Karpas-422 (cell line): ENCODE measurements around the gene TEF. TPM values are rescaled to one million over a fixed set of nuclear protein-coding genes. Genes with fewer than 3 reads are reported as not detected.
"Not testable (repeated sequence)": the region's sequence is repeated elsewhere in the genome, so short reads cannot be mapped to it uniquely, and the experiment has no call there.

Source experiments
- DNase-seq: peaks from one replicate; pipeline ENCODE4 v3.0.0-alpha.2; 2015
- H2AFZ ChIP-seq: fragments of 200-600 bp; sonication (generic); 2 replicates; pipeline ENCODE4 v1.6.1; 2014; ENCODE audit warnings: antibody characterized with exemption, low read length, mixed read lengths
- H3K27ac ChIP-seq: fragments of 200-600 bp; sonication (generic); 2 replicates; pipeline ENCODE4 v1.5.1; 2014; ENCODE audit warnings: mild to moderate bottlenecking, low read length, moderate library complexity
- H3K27me3 ChIP-seq: fragments of 200-600 bp; sonication (generic); 2 replicates; pipeline ENCODE4 v1.6.1; 2014; ENCODE audit warnings: low read length, mixed read lengths
- H3K36me3 ChIP-seq: fragments of 200-600 bp; sonication (generic); 2 replicates; pipeline ENCODE4 v1.6.1; 2014; ENCODE audit warnings: low read length, mixed read lengths; ENCODE audit not compliant: insufficient read depth
- H3K4me1 ChIP-seq: fragments of 200-600 bp; sonication (generic); 2 replicates; pipeline ENCODE4 v1.6.1; 2014; ENCODE audit warnings: mild to moderate bottlenecking, low read length, mixed read lengths
- H3K4me2 ChIP-seq: fragments of 200-600 bp; sonication (generic); 2 replicates; pipeline ENCODE4 v1.6.1; 2014; ENCODE audit warnings: low read length, low read depth, mild to moderate bottlenecking; ENCODE audit not compliant: poor library complexity, severe bottlenecking
- H3K4me3 ChIP-seq: fragments of 200-600 bp; sonication (generic); 2 replicates; pipeline ENCODE4 v1.5.1; 2014; ENCODE audit warnings: mild to moderate bottlenecking, antibody characterized with exemption, low read length, mixed read lengths
- H3K79me2 ChIP-seq: fragments of 200-600 bp; sonication (generic); 2 replicates; pipeline ENCODE4 v1.6.1; 2014; ENCODE audit warnings: mild to moderate bottlenecking, low read length, mixed read lengths
- H3K9ac ChIP-seq: fragments of 200-600 bp; sonication (generic); 2 replicates; pipeline ENCODE4 v1.6.0; 2014; ENCODE audit warnings: low read length
- H3K9me2 ChIP-seq: fragments of 200-600 bp; sonication (generic), shearing (Covaris generic); replicated peaks from 2 replicates; pipeline ENCODE4 v1.6.0; 2014; ENCODE audit warnings: mild to moderate bottlenecking, low read length, moderate library complexity; ENCODE audit not compliant: insufficient read depth
- H3K9me3 ChIP-seq: fragments of 300-700, 200-600 bp; sonication (generic); 2 replicates; pipeline ENCODE4 v1.6.1; 2014; ENCODE audit warnings: low read length, mixed read lengths
- H4K20me1 ChIP-seq: fragments of 200-600 bp; sonication (generic); 2 replicates; pipeline ENCODE4 v1.6.1; 2014; ENCODE audit warnings: mild to moderate bottlenecking, antibody characterized with exemption, low read length, low read depth; ENCODE audit not compliant: insufficient read depth
- total RNA-seq: library from RNA; depleted of rRNA; stranded (reverse); fragments of >200 nt; shearing (Covaris generic); gene quantifications from 2 replicates; pipeline ENCODE4 v1.2.3, GENCODE V29; 2014; ENCODE audit warnings: low replicate concordance

TEF gene
- total RNA-seq, 1 experiment from 2014 or later = 4.4 TPM

- peak; percentile 49 for DNase-seq
- Histone ChIP-seq H3K27me3 (no peaks in the 10 kb centered on the region), H3K79me2 (no peaks in the 10 kb centered on the region), H3K9me3 (no peaks in the 10 kb centered on the region), H3K36me3 (peaks cover 7% of the 10 kb centered on the region; the same call in 1 of the 2 replicates), H3K4me2 (no peak overlapping the region), H3K9me2 (no peaks in the 10 kb centered on the region), H2AFZ (no peak overlapping the region), H3K27ac (no peak overlapping the region), H3K4me1 (no peaks in the 10 kb centered on the region), H3K4me3 (no peak overlapping the region), H3K9ac (no peak overlapping the region), H4K20me1 (no peaks in the 10 kb centered on the region)
Measured at GRCh38 chr22:41429232-41429950, 47.6 kb downstream of the TEF start.

- Histone ChIP-seq H3K9me3 (no peaks in the 10 kb centered on the region), H3K79me2 (no peaks in the 10 kb centered on the region), H3K27ac (no peak overlapping the region), H2AFZ (no peak overlapping the region), H3K9me2 (no peaks in the 10 kb centered on the region), H3K4me2 (no peak overlapping the region), H3K36me3 (peaks cover 8% of the 10 kb centered on the region; the same call in 1 of the 2 replicates), H3K27me3 (no peaks in the 10 kb centered on the region), H3K4me3 (no peak overlapping the region), H3K4me1 (no peaks in the 10 kb centered on the region), H3K9ac (no peak overlapping the region), H4K20me1 (no peaks in the 10 kb centered on the region)
- DNase-seq = no peak
Measured at GRCh38 chr22:41429951-41430332, 48.2 kb downstream of the TEF start.

GRCh38 chr22:41431656-41432055 lies 49.9 kb downstream of the TEF start:
- peaks cover 5% of the 10 kb centered on the region; the same call in 1 of the 2 replicates for H4K20me1 ChIP-seq
- no peaks in the 10 kb centered on the region for H3K27me3 ChIP-seq
- DNase-seq = no peak
- peaks cover 24% of the 10 kb centered on the region; the same call in 1 of the 2 replicates for H3K36me3 ChIP-seq
- H2AFZ ChIP-seq = no peak overlapping the region
- H3K79me2 ChIP-seq = peaks cover 8% of the 10 kb centered on the region; the same call in 1 of the 2 replicates
- H3K9me2 ChIP-seq = no peaks in the 10 kb centered on the region
- H3K4me1 ChIP-seq = no peaks in the 10 kb centered on the region
- no peak overlapping the region for H3K4me2 ChIP-seq
- H3K27ac ChIP-seq = no peak overlapping the region
- H3K9me3 ChIP-seq = no peaks in the 10 kb centered on the region
- no peak overlapping the region for H3K4me3 ChIP-seq
- no peak overlapping the region for H3K9ac ChIP-seq

DNA sequence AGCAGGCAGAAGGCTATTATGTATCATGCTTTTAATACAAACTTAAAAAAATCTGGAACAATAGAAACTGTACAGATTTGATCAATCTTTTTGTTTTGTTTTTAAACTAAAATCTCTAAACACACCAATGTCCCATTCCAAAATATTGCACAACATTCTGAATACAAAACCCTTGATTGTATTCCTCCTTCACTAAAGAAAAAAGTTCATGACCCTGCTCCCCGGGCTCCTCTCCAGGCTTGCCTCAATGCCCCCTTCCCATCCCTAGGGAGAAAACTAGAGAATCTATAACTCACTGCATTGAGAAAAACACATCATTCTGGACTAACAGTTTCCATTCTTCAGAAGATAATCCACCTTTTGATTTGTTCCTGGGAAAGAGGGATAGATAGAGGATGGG lies 51.7 kb downstream of the TEF start:
- not testable (repeated sequence) for H4K20me1 ChIP-seq, H3K9ac ChIP-seq, DNase-seq, H3K4me3 ChIP-seq, H3K9me3 ChIP-seq, H2AFZ ChIP-seq, H3K4me1 ChIP-seq, H3K4me2 ChIP-seq, H3K27me3 ChIP-seq, H3K9me2 ChIP-seq, H3K27ac ChIP-seq
- peaks cover 17% of the 10 kb centered on the region for H3K79me2 ChIP-seq
- peaks cover 32% of the 10 kb centered on the region for H3K36me3 ChIP-seq

GRCh38 chr22:41434361-41435003 lies 52.7 kb downstream of the TEF start:
- not testable (repeated sequence) for H2AFZ ChIP-seq, H3K9ac ChIP-seq, H3K9me2 ChIP-seq, H4K20me1 ChIP-seq, H3K27me3 ChIP-seq, H3K27ac ChIP-seq, H3K4me1 ChIP-seq, H3K9me3 ChIP-seq, H3K4me3 ChIP-seq, H3K4me2 ChIP-seq, DNase-seq
- H3K36me3 ChIP-seq = peaks cover 32% of the 10 kb centered on the region
- peaks cover 26% of the 10 kb centered on the region for H3K79me2 ChIP-seq

GRCh38 chr22:41435560-41435959 lies 53.8 kb downstream of the TEF start:
- Histone ChIP-seq H3K4me1 (peaks cover 10% of the 10 kb centered on the region), H2AFZ (no peak overlapping the region), H3K9me2 (no peaks in the 10 kb centered on the region), H3K36me3 (peaks cover 32% of the 10 kb centered on the region), H3K4me2 (no peak overlapping the region), H3K27me3 (no peaks in the 10 kb centered on the region), H4K20me1 (peaks cover 5% of the 10 kb centered on the region; the same call in 1 of the 2 replicates), H3K9ac (no peak overlapping the region), H3K9me3 (no peaks in the 10 kb centered on the region), H3K27ac (no peak overlapping the region), H3K4me3 (no peak overlapping the region), H3K79me2 (peaks cover 34% of the 10 kb centered on the region)
- no peak for DNase-seq

DNA sequence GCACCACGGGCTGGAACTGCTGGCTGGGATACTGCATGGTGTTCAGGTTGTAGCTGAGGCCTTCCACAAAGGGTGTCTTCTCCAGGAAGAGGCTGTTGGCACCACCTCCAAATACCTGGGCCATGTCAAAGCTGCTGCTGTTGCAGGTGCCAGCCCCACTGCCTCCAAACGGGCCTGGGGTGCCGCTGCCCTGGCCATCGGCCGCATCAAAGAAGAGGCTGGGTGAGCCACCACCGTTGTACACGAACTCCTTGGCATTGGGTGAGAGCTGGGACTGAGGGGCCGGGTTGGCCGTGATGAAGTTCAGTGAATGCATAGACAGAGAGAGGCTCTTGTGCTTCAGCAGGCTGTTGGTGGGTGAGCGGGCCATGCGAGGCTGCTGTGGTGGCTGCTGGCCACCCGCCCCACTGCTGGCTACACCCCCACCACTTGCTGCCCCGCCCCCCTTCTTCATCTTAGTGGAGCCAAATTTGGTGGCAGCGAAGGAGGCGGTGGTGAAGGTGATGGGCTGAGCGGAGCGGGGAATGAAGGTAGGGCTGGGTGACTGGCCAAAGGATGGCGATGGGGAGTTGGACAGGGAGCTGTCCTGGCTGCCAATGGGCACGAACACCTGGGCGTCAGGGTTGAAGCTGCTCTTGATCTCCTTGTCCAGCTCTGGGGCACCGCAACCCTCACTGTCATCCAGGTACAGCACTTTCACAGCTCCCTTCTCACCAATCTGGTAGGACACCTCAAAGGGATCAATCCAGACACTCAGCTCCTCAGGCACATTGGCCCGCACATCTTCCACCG lies 54.8 kb downstream of the TEF start:
- no peak overlapping the region for H2AFZ ChIP-seq
- DNase-seq = no peak
- H3K9me3 ChIP-seq = no peaks in the 10 kb centered on the region
- H3K27ac ChIP-seq = no peak overlapping the region
- no peak overlapping the region for H3K9ac ChIP-seq
- peaks cover 43% of the 10 kb centered on the region for H3K79me2 ChIP-seq
- peaks cover 10% of the 10 kb centered on the region for H3K4me1 ChIP-seq
- no peak overlapping the region for H3K4me2 ChIP-seq
- peaks cover 32% of the 10 kb centered on the region for H3K36me3 ChIP-seq
- H3K4me3 ChIP-seq = no peak overlapping the region
- no peaks in the 10 kb centered on the region for H3K27me3 ChIP-seq
- peaks cover 5% of the 10 kb centered on the region; the same call in 1 of the 2 replicates for H4K20me1 ChIP-seq
- no peaks in the 10 kb centered on the region for H3K9me2 ChIP-seq

GRCh38 chr22:41437198-41437597 lies 55.5 kb downstream of the TEF start:
- Histone ChIP-seq H4K20me1 (peaks cover 5% of the 10 kb centered on the region; the same call in 1 of the 2 replicates), H3K36me3 (peaks cover 36% of the 10 kb centered on the region)

More at GRCh38 chr22:41437198-41437597, 55.5 kb downstream of the TEF start:
- no peak overlapping the region for H3K4me3 ChIP-seq
- no peak for DNase-seq
- peaks cover 48% of the 10 kb centered on the region for H3K79me2 ChIP-seq
- no peak overlapping the region for H3K4me2 ChIP-seq
- no peak overlapping the region for H3K27ac ChIP-seq
- no peaks in the 10 kb centered on the region for H3K9me3 ChIP-seq
- H3K9ac ChIP-seq = no peak overlapping the region
- no peaks in the 10 kb centered on the region for H3K27me3 ChIP-seq
- peaks cover 11% of the 10 kb centered on the region for H3K4me1 ChIP-seq
- no peak overlapping the region for H2AFZ ChIP-seq
- no peaks in the 10 kb centered on the region for H3K9me2 ChIP-seq
